T-helper 17 cell (primary cell): ENCODE results near the gene GJC2. TPM values are rescaled to one million over a fixed set of nuclear protein-coding genes. Genes with fewer than 3 reads are reported as not detected.
A peak's percentile ranks its signal among the peaks of the same experiment; 100 is the strongest.
"Not testable (repeated sequence)": the region's sequence is repeated elsewhere in the genome, so short reads cannot be mapped to it uniquely, and the experiment has no call there.

ENCODE experiments used
- ATAC-seq: fragments of 150-1000 bp; cut with Tn5 transposase; 2 replicates; pipeline ENCODE4 v1.10.0; 2021; ENCODE audit warnings: mild to moderate bottlenecking, moderate library complexity
- DNase-seq, 3 donors: peaks; one replicate each; pipeline versions ENCODE4 v3.0.0 to v3.0.0-alpha.2; 2020 to 2021
- H3K9me3 ChIP-seq: one replicate; pipeline ENCODE4 v1.7.0; 2013; ENCODE audit warnings: low read length, mild to moderate bottlenecking; ENCODE audit not compliant: control insufficient read depth, poor library complexity, severe bottlenecking
- H3K27ac Mint-ChIP-seq: one replicate; pipeline ENCODE4 v1.8.0; 2022; ENCODE audit warnings: mild to moderate bottlenecking, moderate library complexity, mixed read lengths
- H3K27me3 Mint-ChIP-seq: one replicate; pipeline ENCODE4 v1.8.0; 2022; ENCODE audit warnings: mixed read lengths
- H3K36me3 Mint-ChIP-seq: one replicate; pipeline ENCODE4 v1.8.0; 2022; ENCODE audit warnings: low read depth, mixed read lengths
- H3K4me1 Mint-ChIP-seq: one replicate; pipeline ENCODE4 v1.8.0; 2022; ENCODE audit warnings: mild to moderate bottlenecking, mixed read lengths
- H3K4me3 Mint-ChIP-seq: one replicate; pipeline ENCODE4 v1.8.0; 2022; ENCODE audit warnings: mild to moderate bottlenecking, moderate library complexity, mixed read lengths
- total RNA-seq, 4 donors: library from RNA in 2 of 4; stranded (reverse) in 2 of 4; gene quantifications; one replicate each; pipeline ENCODE4 v1.2.3 and lab custom pipeline; 2022 to 2026

GJC2 gene
- total RNA-seq, 2 donors from 2014 or later = 0.94 to 1.9 TPM

DNA sequence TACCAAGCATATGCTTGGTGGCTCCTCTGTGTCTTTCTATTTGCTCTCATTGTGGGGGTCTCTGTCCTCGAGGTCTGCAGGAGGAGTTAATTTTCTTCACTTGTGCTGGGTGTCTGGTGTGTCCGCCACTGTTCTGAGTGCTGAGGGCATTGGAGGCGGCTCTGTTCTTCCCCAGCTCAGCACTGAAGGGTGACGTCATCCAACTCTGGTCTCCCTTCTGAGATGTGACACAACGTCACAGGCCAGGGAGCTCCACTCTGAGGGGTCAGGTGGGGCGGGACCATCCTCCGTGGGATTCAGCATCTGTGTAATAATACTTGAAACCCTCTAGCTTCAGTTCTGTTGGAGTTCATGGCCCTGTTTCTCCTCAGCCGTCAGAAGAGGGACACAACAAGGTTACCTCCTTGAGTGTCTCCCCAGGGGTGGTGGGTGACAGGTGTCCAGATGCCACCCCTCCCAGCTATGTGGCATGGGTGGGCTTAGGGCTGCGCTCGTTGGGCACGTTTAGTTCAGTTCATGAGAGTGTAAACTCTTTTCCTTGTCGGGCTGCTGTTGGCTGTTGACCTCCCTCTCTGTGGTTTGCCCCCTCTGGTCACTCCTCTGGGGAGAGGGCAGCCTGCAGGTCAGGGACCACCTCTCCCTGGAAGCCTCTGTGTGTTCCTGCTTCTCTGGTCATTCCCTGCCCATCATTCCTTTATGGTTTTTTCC lies 19.0 kb downstream of the GJC2 start:
- H3K27ac Mint-ChIP-seq = no peak overlapping the region
- H3K27me3 Mint-ChIP-seq = no peaks in the 10 kb centered on the region
- no peaks in the 10 kb centered on the region for H3K36me3 Mint-ChIP-seq
- DNase-seq = no peak
- peak overlapping the region; percentile 28 for H3K4me3 Mint-ChIP-seq
- H3K4me1 Mint-ChIP-seq = peaks cover 32% of the 10 kb centered on the region
- no peak for ATAC-seq
- no peaks in the 10 kb centered on the region for H3K9me3 ChIP-seq

DNA sequence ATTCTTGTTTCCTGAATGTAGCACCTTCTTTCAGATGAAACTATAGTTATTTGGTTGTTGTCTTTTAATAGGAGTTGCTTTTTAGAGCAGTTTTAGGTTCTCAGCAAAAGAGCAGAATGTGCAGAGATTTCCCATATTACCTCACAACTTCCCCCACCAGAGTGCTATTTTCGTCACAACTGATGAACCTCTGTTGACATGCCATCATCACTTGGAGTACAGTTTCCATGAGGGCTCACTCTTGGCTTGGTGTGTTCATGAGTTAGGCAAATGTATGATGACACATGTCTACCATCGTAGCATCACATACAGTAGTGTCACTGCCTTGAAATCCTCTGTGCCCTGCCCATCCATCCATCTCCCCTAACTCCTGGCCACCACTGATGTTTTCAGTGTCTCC lies 19.6 kb downstream of the GJC2 start:
- no peaks in the 10 kb centered on the region for H3K27me3 Mint-ChIP-seq
- ATAC-seq (no peak), DNase-seq (no peak)
- H3K4me3 Mint-ChIP-seq = peak overlapping the region; percentile 28
- no peak overlapping the region for H3K27ac Mint-ChIP-seq
- H3K4me1 Mint-ChIP-seq = peaks cover 28% of the 10 kb centered on the region
- H3K36me3 Mint-ChIP-seq = no peaks in the 10 kb centered on the region
- H3K9me3 ChIP-seq = no peaks in the 10 kb centered on the region

DNA sequence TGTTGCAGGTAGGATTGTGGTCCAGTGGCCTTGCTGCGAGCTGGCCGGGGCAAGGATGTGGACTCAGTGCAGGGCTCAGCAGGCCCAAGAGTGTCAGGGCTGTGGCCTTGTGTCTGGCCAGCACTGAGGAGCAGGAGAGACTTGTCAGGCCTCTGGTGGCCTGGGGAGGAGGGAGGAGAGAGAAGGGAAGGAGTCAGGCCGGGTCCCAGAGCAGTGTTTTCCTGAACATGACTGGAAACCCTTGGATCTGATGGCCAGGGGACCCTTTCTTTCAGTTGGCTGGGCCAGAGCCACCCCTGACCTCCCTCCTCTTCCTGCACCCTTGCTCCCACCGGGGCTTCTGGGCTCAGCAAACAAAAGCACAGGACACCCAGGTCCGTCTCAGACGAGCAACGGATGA lies 20.9 kb downstream of the GJC2 start:
- Mint-ChIP-seq H3K4me3 (no peak overlapping the region), H3K4me1 (peaks cover 20% of the 10 kb centered on the region), H3K36me3 (no peaks in the 10 kb centered on the region), H3K27ac (peak overlapping the region; percentile 47), H3K27me3 (no peaks in the 10 kb centered on the region)
- no peak for DNase-seq
- no peaks in the 10 kb centered on the region for H3K9me3 ChIP-seq
- ATAC-seq = no peak

DNA sequence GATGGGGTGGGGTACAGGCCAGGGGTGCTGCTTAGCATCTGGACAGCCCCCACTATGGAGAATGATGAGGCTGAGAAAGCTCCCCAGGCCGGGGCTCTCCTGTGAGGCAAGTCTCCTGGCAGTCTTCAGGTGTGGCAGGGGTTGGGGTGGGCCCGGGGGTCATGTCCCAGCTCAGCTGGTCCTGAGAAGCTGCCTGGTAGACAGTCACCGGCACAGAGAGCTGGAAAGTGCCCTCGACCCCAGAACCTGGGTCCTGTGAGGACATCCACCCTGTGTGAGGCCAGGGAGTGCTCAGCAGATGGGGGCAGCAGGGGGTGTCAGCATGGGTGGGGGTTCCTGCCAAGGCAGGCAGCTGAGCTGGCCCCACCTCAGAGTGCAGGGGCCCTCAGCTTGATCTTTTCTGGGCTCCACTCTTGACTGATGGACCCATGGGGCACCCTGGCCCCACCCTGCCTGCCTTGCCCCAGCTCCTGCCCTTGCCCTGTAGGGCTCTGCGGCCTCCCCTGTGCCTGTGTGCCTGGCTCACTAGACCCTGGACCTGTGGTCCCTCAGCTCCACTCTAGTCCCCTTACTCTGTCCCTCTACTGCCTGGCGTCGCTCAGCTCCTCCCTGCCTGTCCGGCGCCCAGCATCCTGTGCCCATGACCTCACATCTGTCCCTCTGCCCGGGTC lies 21.6 kb downstream of the GJC2 start:
- H3K27ac Mint-ChIP-seq = no peak overlapping the region

DNA sequence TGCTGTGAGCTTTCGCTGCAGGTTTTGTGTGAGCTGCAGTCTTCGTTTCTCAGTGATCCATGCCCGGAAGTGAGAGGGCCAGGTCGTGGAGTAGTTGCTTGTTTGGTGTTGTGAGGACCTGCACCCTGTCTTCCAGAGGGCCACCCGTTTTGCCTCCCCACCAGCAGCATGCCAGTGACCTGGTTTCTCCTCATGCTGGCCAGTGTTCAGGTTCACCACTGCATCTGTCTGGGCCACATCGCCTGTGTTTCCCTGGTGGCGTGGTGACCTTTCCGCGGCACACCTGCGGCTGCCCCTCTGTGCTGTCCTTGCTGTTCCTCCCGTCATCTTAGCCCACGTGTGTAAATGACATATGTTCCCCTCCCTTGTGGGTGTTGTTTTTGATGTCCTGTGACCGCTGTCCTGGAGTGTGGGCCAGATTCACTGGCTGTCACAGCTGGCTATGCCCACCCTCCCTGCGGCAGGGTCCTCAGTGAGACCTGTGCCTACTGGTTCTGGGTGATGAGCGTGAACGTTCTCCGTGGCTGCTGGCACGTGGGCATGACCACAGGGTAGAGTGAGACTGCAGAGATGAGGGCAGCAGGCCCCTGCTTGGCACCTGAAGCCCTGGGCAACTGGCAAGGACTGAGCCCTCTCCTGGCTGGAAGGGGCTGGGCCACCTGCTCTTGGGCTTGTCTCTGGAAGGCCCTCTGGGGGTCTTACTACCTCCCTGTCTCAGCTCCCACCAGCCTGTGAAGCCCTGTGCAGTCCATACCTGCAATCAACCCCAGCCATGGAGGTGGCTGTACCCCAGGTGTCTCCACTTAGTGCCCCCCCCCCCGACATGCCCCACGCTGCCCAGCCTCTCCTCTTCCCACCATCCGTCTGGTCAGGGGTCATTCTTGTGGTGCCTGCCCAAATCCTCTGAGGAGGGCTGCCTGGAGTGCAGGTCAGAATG lies 23.1 kb downstream of the GJC2 start:
- no peaks in the 10 kb centered on the region for H3K27me3 Mint-ChIP-seq
- peak overlapping the region; percentile 39 for H3K27ac Mint-ChIP-seq
- ATAC-seq (no peak), DNase-seq (no peak)
- H3K4me3 Mint-ChIP-seq = no peak overlapping the region
- H3K9me3 ChIP-seq = no peaks in the 10 kb centered on the region
- peaks cover 12% of the 10 kb centered on the region for H3K4me1 Mint-ChIP-seq
- no peaks in the 10 kb centered on the region for H3K36me3 Mint-ChIP-seq

More for the DNA sequence above, 21.6 kb downstream of the GJC2 start:
- H3K4me1 Mint-ChIP-seq = peaks cover 17% of the 10 kb centered on the region
- no peaks in the 10 kb centered on the region for H3K27me3 Mint-ChIP-seq
- H3K4me3 Mint-ChIP-seq = no peak overlapping the region
- no peaks in the 10 kb centered on the region for H3K9me3 ChIP-seq
- H3K36me3 Mint-ChIP-seq = no peaks in the 10 kb centered on the region
- ATAC-seq (no peak), DNase-seq (no peak)

DNA sequence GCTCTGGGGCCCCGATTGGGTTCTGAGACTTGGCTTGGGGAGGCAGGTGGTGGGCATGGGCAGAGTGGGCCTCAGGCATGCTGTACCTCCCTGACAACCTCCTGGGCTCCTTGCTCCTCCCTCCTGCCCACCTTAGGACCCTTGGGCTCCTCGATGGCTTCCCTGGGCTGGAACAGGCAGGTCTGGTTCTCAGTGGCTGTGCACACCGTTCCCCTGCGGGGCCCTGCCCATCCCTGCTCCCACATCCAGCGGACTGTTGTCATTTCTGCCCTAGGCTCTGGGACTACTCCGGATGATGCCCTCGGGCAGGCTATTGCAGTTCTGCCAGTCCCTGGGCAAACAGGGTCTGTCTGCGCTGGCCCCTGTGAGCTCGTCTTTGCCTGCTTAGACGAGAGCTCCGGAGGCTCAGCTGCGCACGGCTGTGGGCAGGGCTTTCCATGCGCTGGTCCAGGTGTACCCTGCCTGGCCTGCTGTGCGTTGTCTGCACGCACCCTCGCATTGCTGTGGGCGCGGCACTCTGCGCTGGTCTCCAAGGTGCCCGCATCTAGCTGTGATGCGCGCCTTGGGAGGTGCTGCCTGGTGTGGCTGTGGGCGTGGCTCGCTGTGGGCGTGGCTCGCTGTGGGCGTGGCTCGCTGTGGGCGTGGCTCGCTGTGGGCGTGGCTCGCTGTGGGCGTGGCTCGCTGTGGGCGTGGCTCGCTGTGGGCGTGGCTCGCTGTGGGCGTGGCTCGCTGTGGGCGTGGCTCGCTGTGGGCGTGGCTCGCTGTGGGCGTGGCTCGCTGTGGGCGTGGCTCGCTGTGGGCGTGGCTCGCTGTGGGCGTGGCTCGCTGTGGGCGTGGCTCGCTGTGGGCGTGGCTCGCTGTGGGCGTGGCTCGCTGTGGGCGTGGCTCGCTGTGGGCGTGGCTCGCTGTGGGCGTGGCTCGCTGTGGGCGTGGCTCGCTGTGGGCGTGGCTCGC lies 24.1 kb downstream of the GJC2 start:
- Mint-ChIP-seq H3K4me1 (peaks cover 10% of the 10 kb centered on the region), H3K27ac (peak overlapping the region; percentile 39)
- H3K4me3 Mint-ChIP-seq, H3K27me3 Mint-ChIP-seq, H3K36me3 Mint-ChIP-seq, H3K9me3 ChIP-seq: not testable (repeated sequence)
- DNase-seq (peak in 2 of 3 donors; percentile 42 to 48), ATAC-seq (peak; percentile 55)

DNA sequence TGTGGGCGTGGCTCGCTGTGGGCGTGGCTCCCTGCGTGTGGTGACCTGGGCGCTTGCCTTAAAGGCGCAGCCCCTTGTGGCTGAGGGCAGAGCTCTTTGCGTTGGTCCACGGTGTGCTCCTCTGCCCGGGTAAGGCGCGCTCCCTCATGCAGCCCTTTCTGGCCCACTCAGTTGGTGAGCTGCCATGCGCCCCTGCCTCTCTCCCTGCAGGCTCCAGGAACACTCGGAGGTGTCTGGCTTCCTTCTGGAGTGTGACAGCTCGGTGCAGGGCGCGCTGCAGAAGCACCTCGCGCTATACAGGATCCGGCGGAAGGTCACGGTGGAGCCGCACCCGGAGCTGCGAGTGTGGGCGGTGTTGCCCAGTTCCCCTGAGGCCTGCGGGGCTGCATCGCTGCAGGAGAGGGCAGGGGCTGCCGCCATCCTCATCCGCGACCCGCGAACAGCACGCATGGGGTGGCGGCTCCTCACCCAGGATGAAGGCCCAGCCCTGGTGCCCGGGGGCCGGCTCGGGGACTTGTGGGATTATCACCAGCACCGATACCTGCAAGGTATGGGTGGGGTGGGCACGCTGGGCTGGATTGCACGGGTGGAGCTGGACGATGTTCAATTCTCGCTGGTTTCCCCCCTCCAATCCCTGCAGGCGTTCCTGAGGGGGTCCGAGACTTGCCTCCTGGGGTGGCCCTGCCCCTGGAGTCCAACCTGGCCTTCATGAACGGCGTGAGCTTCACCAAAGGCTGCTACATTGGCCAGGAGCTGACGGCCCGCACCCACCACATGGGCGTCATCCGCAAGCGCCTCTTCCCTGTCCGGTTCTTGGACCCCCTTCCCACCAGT lies 25.0 kb downstream of the GJC2 start:
- ATAC-seq (peak; percentile 70), DNase-seq (peak in 2 of 3 donors; percentile 49 to 51)
- no peaks in the 10 kb centered on the region for H3K27me3 Mint-ChIP-seq
- no peaks in the 10 kb centered on the region for H3K9me3 ChIP-seq
- H3K36me3 Mint-ChIP-seq = no peaks in the 10 kb centered on the region
- H3K27ac Mint-ChIP-seq = peak overlapping the region; percentile 39
- H3K4me1 Mint-ChIP-seq = peaks cover 8% of the 10 kb centered on the region
- no peak overlapping the region for H3K4me3 Mint-ChIP-seq

DNA sequence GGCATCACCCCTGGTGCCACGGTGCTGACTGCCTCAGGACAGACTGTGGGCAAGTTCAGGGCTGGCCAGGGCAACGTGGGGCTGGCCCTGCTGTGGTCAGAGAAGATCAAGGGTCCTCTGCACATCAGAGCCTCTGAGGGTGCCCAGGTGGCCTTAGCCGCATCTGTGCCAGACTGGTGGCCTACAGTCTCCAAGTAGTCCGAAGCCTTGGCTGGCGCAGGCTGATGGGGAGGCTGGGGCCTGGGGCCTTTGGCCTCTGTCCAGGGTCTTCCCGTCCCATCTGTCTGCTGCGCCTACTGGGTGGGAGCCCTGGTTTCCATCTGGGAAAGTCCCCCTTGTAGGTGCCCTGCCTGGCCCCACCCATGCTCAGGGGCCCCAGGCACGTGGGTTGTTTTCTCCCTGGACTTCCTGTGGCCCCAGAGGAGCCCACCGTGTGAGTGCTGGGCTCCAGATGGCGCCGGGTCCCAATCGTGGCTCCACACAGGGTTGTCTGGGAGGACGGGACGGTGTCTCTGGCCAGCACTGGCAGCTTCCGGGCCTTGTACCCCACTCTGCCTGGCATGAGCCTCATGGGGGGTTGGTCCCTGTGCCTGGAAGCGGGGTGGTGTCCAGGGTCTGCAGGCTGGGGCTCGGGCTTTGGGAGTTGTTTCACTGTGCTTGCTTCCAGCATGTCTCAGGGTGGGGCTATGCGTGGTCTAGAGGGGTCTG lies 25.7 kb downstream of the GJC2 start:
- Mint-ChIP-seq H3K36me3 (no peaks in the 10 kb centered on the region), H3K27me3 (no peaks in the 10 kb centered on the region), H3K4me3 (no peak overlapping the region), H3K27ac (peak overlapping the region; percentile 39), H3K4me1 (peaks cover 6% of the 10 kb centered on the region)
- ATAC-seq = no peak
- H3K9me3 ChIP-seq = no peaks in the 10 kb centered on the region
- no peak for DNase-seq

DNA sequence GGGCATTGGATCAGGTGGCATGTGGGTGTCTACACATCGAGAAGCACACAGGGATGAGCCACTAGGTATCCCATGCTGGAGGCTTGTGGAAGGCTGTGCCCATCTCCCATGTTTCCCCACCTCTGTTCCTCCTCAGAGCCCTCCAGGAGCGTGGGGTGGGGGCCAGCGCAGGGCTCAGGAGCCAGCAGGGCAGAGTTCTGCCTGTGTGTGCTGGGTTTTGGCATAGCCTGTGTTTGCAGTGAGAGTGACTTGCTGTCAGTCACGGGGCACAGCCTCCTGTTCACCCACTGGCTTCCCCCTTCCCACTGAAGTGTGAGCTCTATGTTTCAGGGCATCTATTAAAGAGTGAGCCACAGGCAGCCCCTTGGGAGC lies 26.3 kb downstream of the GJC2 start:
- Mint-ChIP-seq H3K27ac (no peak overlapping the region), H3K4me3 (no peak overlapping the region), H3K4me1 (peaks cover 5% of the 10 kb centered on the region), H3K36me3 (no peaks in the 10 kb centered on the region), H3K27me3 (no peaks in the 10 kb centered on the region)
- ATAC-seq (no peak), DNase-seq (no peak)
- H3K9me3 ChIP-seq = no peaks in the 10 kb centered on the region

DNA sequence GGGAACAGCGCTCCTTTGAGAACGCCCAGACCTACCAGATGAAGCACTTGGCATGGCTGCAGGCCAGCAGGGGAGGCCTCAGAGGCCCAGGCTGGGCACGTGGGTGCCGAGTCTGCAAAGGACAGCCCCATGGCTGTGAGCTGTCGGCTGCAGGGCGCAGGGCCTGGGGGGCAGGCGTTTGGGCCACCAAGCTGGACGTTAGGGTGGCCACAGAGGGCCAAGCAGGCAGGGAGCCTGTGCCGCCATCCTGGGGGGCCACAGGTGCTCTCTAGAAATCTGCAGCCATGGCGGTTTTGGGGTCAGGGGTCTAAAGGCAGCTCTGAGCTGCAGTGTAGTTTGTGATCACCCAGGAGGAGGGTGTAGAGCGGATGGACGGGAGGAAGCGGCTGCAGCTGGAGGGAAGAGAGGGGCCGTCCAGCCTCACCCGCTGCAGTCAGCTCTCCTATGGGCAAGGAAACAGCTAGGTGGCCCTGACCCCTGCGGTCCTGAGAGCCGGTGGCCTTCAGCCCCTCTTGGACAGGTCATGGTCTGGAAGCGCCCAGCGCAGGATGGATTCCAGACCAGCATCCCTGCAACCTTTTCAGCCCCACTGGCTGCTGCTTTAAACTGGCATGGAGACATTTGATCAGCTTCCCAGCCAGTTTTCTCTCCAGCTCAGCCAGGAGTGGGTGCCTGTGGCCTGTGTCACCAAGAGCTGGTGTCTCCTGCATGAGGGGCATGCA lies 26.9 kb downstream of the GJC2 start:
- Mint-ChIP-seq H3K4me1 (peaks cover 5% of the 10 kb centered on the region), H3K27me3 (no peaks in the 10 kb centered on the region), H3K4me3 (no peak overlapping the region), H3K27ac (no peak overlapping the region), H3K36me3 (no peaks in the 10 kb centered on the region)
- no peaks in the 10 kb centered on the region for H3K9me3 ChIP-seq
- no peak for ATAC-seq
- no peak for DNase-seq

DNA sequence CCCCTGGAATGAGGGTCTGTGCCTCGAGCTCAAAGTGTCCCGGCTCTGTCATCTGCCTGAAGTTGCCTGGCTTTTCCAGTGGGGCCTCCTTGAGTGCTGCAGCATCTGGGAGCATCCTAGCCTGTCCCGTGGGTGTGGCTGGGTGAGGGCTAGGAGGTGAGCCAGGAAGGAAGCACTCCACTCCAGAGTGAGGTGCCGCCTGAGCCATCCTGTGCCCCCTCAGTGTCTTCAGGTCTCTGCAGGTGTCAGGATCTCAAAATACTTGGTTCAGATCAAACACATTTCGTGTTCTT lies 27.4 kb downstream of the GJC2 start:
- Mint-ChIP-seq H3K27ac (no peak overlapping the region), H3K36me3 (no peaks in the 10 kb centered on the region), H3K27me3 (no peaks in the 10 kb centered on the region), H3K4me1 (peaks cover 5% of the 10 kb centered on the region), H3K4me3 (no peak overlapping the region)
- DNase-seq (no peak), ATAC-seq (no peak)
- H3K9me3 ChIP-seq = no peaks in the 10 kb centered on the region
